Adrenal gland (tissue), 12 donors: ENCODE results near the gene BCL6B. TPM values are rescaled to one million over a fixed set of nuclear protein-coding genes. Genes with fewer than 3 reads are reported as not detected.
A peak's percentile ranks its signal among the peaks of the same experiment; 100 is the strongest.

Experiments
- DNase-seq, 7 donors: peaks; one replicate each; pipeline ENCODE4 v3.0.0-alpha.2; 2019 to 2020
- H3K27ac ChIP-seq, 5 donors: fragments of 200-600 bp; sonication (generic) in 4 of 5; 1 replicate in 3 of 5; 2 replicates in 2 of 5; pipeline versions ENCODE4 v1.5.1 to v1.8.0; 2016 to 2020; ENCODE audit warnings: mild to moderate bottlenecking in 1 of 5
- H3K27me3 ChIP-seq: fragments of 200-600 bp; 2 replicates; pipeline ENCODE4 v1.8.0; 2021
- H3K36me3 ChIP-seq, 2 donors: fragments of 200-600 bp; replicated peaks in 1 of 2; 1 replicate in 1 of 2; 2 replicates in 1 of 2; pipeline versions ENCODE4 v1.5.1 to v1.8.0; 2018 to 2022
- H3K4me1 ChIP-seq, 2 donors: fragments of 200-600 bp; replicated peaks in 1 of 2; 1 replicate in 1 of 2; 2 replicates in 1 of 2; pipeline versions ENCODE4 v1.5.1 to v1.8.0; 2018 to 2021
- H3K4me3 ChIP-seq, 4 donors: fragments of 200-600 bp; sonication (generic) in 3 of 4; one replicate each; pipeline ENCODE4 v1.5.1; 2016 to 2018
- H3K9me3 ChIP-seq, 3 donors: fragments of 200-600 bp; sonication (generic) in 1 of 3; replicated peaks in 1 of 3; 1 replicate in 2 of 3; 2 replicates in 1 of 3; pipeline versions ENCODE4 v1.5.1 to v1.8.0; 2016 to 2021
- CTCF ChIP-seq, 6 experiments: fragments of 450-650 bp in 4 of 6; fragments of 200-600 bp in 2 of 6; sonication (generic) in 1 of 6; IDR thresholded peaks; 1 replicate in 5 of 6; 2 replicates in 1 of 6; pipeline versions ENCODE4 v1.5.1 to v1.8.0; 2016 to 2021; ENCODE audit warnings: antibody characterized with exemption in 6 of 6, mild to moderate bottlenecking in 2 of 6, moderate library complexity in 1 of 6
- POLR2A ChIP-seq, 2 donors: fragments of 450-650 bp; IDR thresholded peaks; one replicate each; pipeline ENCODE4 v1.6.1; 2017; ENCODE audit warnings: antibody characterized with exemption in 2 of 2, mild to moderate bottlenecking in 2 of 2, moderate library complexity in 1 of 2
- WGBS, 4 donors: extraction: QIAGEN DNeasy Blood & Tissue Kit in 2 of 4; methylation state at CpG; one replicate each; pipeline versions ENCODE4 v1.1.5 to v1.1.7; 2013 to 2017; 5-methylcytosine and 5-hydroxymethylcytosine counted together
- intact Hi-C, 2 donors: fragments of 100-400 bp; cut with DNase I; formaldehyde crosslinking; loops; one replicate each; pipeline versions ENCODE4 v1.14.1 to v1.15.0; 2022 to 2023
- polyA plus RNA-seq, 3 donors: library from polyadenylated mRNA; stranded (reverse); fragments of 200-250 nt in 2 of 3; fragments of 350-450 nt in 1 of 3; fragmentation: Illumina TruSeq in 1 of 3; extraction: RNeasy Lipid Tissue Mini Kit (QIAGEN cat#74804) in 1 of 3; gene quantifications; one replicate each; pipeline ENCODE4 v1.2.3, GENCODE V29; 2013 to 2014
- total RNA-seq, 9 donors: library from RNA; depleted of rRNA in 4 of 9; stranded (reverse); fragments of >200 nt in 4 of 9; fragments of 120-200 nt in 1 of 9; fragmentation: NEBNext Ultra II Directional in 1 of 9; extraction: Animal tissue kit (Norgen Biotek cat#: 25700) in 1 of 9; gene quantifications; one replicate each; pipeline versions ENCODE4 v1.1.0 to v1.2.4, GENCODE V29; 2013 to 2023
- donor health status: healthy with polysubstance abuse.
- donor health status: Bipolar disorder and iron deficiency.
- donor health status: DM: yes; HTN: yes; CAD: no.
- donor health status: DM: no; HTN: no; CAD: no.
- donor health status: DM: no; HTN: no; CAD: no.
- donor health status: DM: yes; HTN: yes; CAD: no.

Gene BCL6B
- total and polyA plus RNA-seq, 12 donors = 2.9 to 17.0 (median 8.8) TPM

- intact Hi-C loops = no loop called here
- DNase-seq = peak in 1 of 7 donors; percentile 25
- Histone ChIP-seq H3K36me3 (peaks cover 0 to 5% of the 10 kb centered on the region in 2 donors), H3K4me1 (peaks cover 20 to 44% of the 10 kb centered on the region in 2 donors), H3K4me3 (peak overlapping the region in 2 of 4 donors; percentile 87 to 94), H3K27ac (peak overlapping the region in 1 of 5 donors; percentile 95), H3K27me3 (no peaks in the 10 kb centered on the region), H3K9me3 (no peaks in the 10 kb centered on the region)
- TF ChIP-seq POLR2A (IDR thresholded peaks at IDR 0.05) (no peak), CTCF (IDR thresholded peaks at IDR 0.05) (no peak)
- WGBS, 4 donors = 23 to 39% (median 30%) methylated on average over 14 of the region's 14 CpGs
Measured at GRCh38 chr17:7011415-7011814, 11.4 kb upstream of the BCL6B start.

GRCh38 chr17:7011942-7012254 is 11.0 kb upstream of the BCL6B start:
- TF ChIP-seq POLR2A (IDR thresholded peaks at IDR 0.05) (no peak), CTCF (IDR thresholded peaks at IDR 0.05) (no peak)
- DNase-seq = no peak
- Histone ChIP-seq H3K27ac (peak overlapping the region; percentile 88 to 99 (median 98)), H3K4me3 (peak overlapping the region; percentile 73 to 95 (median 90)), H3K27me3 (no peaks in the 10 kb centered on the region), H3K9me3 (no peaks in the 10 kb centered on the region), H3K36me3 (peaks cover 0 to 5% of the 10 kb centered on the region in 2 donors), H3K4me1 (peaks cover 21 to 45% of the 10 kb centered on the region in 2 donors)
- intact Hi-C loops = no loop called here
- 0 to 2% (median 1%) methylated on average over 6 of the region's 6 CpGs for WGBS, 4 donors

- Histone ChIP-seq H3K4me3 (peak overlapping the region in 2 of 4 donors; percentile 87 to 94), H3K27me3 (no peaks in the 10 kb centered on the region), H3K36me3 (peaks cover 0 to 2% of the 10 kb centered on the region in 2 donors), H3K9me3 (no peaks in the 10 kb centered on the region), H3K27ac (peak overlapping the region; percentile 88 to 99 (median 98)), H3K4me1 (peaks cover 35 to 62% of the 10 kb centered on the region in 2 donors)
- TF ChIP-seq CTCF (IDR thresholded peaks at IDR 0.05) (peak; percentile 32 to 83 (median 62)), POLR2A (IDR thresholded peaks at IDR 0.05) (peak; percentile 85 to 95)
- intact Hi-C loops = no loop called here
- DNase-seq = peak; percentile 98 to 99 (median 99)
- 1 to 2% (median 1%) methylated on average over 16 to 75 of the region's 75 CpGs for WGBS, 4 donors
Measured at GRCh38 chr17:7014261-7014994, 8.4 kb upstream of the BCL6B start.

- peak overlapping the region in 3 of 4 donors; percentile 16 to 87 (median 17) for H3K4me3 ChIP-seq
- no peaks in the 10 kb centered on the region for H3K27me3 ChIP-seq
- intact Hi-C loops = no loop called here
- WGBS, 4 donors = 14 to 30% (median 16%) methylated on average over 27 to 56 of the region's 56 CpGs
- TF ChIP-seq POLR2A (IDR thresholded peaks at IDR 0.05) (peak in 1 of 2 donors; percentile 68), CTCF (IDR thresholded peaks at IDR 0.05) (no peak)
- peak in 4 of 7 donors; percentile 39 to 57 (median 46) for DNase-seq
- peaks cover 35 to 59% of the 10 kb centered on the region in 2 donors for H3K4me1 ChIP-seq
- no peaks in the 10 kb centered on the region for H3K9me3 ChIP-seq
- H3K27ac ChIP-seq = peak overlapping the region; percentile 75 to 99 (median 98)
- no peaks in the 10 kb centered on the region for H3K36me3 ChIP-seq
Measured at GRCh38 chr17:7014995-7015958, 7.6 kb upstream of the BCL6B start.
